NCI-H446 (cell line): ENCODE measurements around the gene FAM81B.

Source experiments
- DNase-seq, 2 experiments: peaks; one replicate each; lab custom pipeline; 2025; lab: John Stamatoyannopoulos, UW

FAM81B gene

GRCh38 chr5:95401626-95402025 is 10.5 kb downstream of the FAM81B start:
- no peak for DNase-seq

- no peak for DNase-seq
Observed at GRCh38 chr5:95403996-95404395, 12.8 kb downstream of the FAM81B start.

GRCh38 chr5:95406426-95407090 is 15.4 kb downstream of the FAM81B start:
- DNase-seq = peak in 1 of 2 experiments; percentile 31

DNA sequence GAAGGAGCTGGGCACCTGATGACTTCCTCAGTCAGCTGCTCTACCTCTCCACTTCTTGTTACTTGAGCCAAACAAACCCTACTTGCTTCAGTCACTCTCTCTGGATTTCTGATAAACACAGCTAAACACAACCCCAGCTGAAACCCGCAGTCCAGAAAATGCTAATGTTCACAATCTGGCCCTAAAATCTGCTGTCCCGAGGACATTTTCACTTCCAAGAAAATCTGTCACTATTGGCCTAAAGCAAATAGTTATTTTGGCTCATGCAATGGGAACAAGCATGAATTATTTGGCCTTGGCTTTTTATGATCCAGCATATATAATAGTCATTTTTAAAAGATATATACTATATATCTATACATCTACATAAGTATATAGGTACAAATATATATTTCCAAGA is 19.1 kb downstream of the FAM81B start:
- DNase-seq = peak; percentile 13 to 53

GRCh38 chr5:95411474-95411873 is 20.3 kb downstream of the FAM81B start:
- no peak for DNase-seq

DNA sequence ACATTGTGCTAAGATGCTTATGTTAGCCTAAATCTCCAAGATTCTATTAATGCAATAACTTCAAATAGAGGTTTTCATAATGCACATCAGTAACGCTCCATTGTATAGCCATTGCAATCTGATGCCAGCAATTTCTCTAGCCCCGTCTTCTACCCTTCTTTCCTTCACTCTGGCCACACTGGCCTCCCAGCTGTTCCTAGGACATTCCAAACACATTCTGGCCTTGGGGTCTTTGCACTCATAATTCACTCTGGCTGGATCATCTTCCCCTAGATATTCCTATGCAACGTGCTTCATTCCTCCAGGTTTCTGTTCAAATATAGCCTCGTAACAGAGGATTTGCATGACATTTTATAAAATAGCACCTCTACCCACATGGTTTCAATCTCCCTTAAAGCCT is 23.3 kb downstream of the FAM81B start:
- no peak for DNase-seq

GRCh38 chr5:95417971-95418370 is 26.8 kb downstream of the FAM81B start:
- DNase-seq = no peak

DNA sequence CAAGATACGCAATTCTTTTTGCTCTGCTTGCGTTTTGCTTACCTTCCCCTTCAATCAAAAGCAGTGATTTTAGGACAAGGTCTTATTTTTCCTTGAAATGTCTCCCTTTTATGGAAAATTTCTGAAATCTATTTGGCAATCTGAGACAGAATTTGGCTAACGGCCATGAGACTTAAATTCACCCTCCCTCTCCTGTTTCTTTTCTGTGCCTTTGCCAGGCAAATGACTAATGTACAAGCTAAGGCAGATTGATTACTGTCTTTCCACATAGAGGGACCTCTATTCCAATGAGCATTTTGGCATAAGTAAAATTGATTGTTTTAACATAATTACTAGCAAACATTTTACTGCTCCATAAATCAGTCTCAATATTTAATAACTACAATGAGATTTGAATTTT is 31.7 kb downstream of the FAM81B start:
- DNase-seq = peak; percentile 35 to 74

DNA sequence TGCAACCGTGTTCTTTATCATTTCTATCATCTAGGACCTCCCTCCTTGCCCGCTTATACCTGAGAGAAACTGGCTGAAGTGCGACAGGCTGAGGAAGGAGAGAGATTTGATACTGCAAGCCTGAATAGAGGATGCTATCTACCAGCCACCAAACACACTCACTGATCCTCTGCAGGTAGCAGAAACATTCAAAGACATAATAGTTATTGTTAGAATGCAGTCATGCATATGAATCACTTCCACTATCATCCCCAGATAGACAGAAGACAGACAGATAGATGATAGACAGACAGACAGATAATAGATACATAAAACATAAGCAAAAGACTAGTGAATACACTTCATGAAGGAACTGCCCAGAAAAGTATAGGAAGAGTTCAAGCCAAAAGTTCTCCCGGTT is 32.9 kb downstream of the FAM81B start:
- no peak for DNase-seq

- DNase-seq = no peak
Observed at GRCh38 chr5:95424526-95424925, 33.4 kb downstream of the FAM81B start.

DNA sequence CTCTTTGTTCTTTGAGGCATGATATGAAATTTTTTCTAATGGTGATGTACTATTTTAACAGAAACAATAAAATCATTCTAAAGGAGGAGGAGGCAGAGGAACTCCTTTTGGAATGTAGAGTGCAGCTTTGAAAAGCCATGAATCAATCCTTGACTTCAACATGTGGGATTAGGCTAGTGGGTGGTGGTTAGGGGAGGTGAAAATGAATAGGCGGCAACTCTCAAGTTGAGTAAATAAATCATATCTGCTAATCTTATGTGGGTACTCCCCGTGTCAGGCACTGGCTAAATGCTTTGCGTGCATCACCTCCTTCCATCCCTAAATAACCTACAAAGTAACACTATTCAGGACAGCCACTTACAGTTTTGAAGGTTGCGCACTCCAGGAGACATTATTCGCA is 35.1 kb downstream of the FAM81B start:
- DNase-seq = no peak

DNA sequence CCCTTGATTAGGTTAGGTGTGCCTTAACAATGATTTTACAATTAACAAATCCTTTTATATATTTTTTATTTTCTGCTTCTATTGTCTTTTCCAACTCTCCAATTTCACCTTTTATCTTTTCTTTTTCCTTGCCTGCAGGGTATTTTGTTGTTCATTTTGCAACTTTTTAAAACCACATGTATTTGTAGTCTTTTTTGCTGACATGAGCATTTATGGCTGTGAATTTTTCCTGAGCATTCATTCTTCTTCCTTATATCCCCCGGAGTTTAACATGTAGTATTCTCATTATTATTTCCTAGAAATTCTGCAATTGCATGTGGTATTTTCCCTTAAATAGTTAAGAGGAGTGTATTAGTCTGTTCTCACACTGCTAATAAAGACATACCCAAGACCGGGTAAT is 41.6 kb downstream of the FAM81B start:
- no peak for DNase-seq

DNA sequence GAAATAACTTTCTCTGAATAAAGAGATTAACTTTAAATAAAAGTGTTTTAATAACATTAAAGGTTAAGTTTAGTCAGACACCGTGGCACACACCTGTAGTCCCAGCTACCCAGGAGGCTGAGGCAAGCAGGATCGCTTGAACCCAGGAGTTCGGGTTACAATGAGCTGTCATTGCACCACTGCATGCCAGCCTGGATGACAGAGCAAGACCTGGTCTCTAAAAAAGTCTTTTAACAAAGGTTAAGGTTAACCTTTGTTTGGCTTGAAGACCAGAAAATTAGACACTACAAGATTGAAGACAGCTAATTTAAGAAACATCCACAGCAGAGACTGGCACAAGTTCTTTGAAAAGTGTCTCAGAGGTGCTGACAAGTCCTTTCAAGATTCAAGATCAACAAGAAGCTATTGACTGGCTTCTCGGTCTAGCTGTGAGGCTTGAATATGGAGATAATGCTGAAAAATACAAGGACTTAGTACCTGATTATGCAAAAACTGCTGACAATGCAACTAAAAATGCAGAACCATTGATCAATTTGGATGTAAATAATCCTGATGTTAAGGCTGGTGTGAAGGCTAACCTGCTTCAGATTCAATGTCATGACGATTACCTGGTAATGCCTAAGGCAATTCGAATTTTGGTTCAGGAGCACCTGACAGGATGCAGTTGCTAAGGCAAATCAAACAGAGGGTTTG is 48.8 kb downstream of the FAM81B start:
- DNase-seq = no peak

GRCh38 chr5:95440825-95441224 is 49.7 kb downstream of the FAM81B start:
- no peak for DNase-seq

DNA sequence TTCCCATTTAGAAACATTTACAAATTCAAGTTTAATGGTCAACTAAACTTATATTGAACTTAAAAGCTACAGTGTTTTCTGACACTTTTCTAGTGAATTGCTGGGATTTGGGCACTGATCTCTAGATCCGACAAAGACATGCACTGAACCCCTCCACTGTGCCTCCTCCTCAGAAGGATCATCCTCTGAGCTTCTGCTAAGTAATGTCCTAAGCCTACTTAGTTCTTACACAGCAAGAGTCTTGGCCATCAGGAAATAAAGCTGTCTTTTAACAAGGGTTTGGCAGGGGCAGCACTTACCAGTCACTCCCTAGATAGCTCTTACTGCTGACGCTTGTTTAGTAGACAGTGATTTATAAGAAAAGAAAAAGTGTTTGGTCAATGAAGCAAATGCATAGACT is 50.5 kb downstream of the FAM81B start:
- no peak for DNase-seq

DNA sequence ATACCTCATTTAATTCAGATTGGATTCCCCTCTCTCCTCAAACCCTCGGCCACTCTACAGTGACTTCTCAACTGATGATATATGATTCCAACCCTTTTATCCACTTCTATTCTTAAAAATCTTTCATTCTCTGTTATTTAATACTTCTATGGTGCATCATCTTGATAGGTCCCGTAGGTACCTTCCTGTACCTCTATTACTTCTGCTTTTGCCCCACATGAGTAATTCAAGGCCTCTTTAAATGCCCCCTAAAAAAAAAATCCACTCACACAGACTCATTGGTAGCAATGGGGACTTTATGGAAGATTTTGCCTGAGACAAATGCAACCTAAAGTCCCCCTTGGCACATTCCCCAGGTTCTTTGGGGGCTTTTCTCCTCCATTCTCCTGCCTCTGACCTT is 54.3 kb downstream of the FAM81B start:
- no peak for DNase-seq

DNA sequence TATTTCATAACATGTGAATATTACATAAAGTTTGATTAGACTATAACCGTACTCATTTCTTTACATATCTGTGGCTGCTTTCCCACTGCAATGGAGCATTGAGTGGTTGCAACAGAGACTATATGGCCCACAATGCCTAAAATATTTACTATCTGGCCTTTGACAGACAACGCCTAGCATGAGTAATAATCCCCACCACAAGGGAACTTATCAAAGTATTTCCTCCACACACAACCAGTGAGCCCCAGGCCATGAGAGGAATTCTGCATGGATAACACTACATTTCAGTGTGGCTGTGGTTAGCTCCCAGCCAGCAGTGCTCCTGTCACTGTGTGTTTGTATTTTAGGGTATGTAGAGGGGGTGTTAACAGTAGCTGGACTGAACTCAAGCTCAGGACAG is 54.8 kb downstream of the FAM81B start:
- DNase-seq = no peak

DNA sequence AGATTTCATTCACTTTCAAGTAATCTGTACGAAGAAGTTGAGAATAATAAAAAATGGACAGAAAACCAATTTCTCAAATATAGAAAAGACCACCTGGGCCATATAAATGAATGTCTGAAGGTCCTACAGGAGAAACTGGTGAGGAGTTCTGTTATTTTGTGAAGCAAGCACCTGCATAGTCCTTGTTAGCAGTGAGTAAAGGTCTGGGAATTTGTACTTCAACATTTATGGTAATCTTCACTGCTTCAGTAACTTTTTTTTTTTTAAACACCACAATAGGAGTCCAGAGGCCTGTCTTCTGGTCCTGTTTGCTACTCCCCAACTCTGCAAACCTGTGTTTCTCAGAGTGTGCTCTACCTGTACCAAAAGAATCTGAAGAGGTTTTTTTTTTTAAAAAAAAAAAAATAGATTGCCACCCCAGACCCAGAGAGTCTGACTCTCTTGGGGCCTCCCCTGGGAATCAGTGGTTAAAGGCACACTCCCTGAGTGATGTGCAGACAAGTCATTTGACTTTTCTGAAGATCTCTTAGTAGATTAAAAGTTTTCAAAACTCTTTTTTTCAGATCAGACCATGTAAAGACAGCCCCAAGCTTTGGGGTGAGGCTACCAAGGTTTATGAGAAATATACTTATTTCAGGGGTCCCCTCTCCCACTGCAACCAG is 55.5 kb downstream of the FAM81B start:
- DNase-seq = no peak

DNA sequence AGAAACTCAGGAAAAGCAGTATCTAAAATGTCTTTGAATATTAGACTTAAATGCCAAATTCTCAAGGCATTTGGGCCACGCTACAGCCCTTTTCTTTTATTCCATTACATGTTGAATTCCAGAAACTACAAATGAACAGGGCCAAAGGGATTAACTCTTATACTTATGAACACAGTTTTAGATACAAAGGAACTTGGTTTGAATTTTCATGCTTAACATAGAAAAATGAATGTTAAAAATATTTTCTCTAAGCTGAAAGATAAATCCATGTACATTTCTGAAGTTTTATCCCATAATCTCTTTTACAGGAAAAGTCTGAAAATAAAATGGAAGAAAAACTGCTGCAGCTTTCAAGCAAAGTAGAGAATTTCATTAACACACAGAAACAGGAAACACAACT is 56.8 kb downstream of the FAM81B start:
- no peak for DNase-seq

GRCh38 chr5:95448789-95449188 is 57.6 kb downstream of the FAM81B start:
- DNase-seq = no peak

GRCh38 chr5:95449460-95449859 is 58.3 kb downstream of the FAM81B start:
- DNase-seq = no peak

DNA sequence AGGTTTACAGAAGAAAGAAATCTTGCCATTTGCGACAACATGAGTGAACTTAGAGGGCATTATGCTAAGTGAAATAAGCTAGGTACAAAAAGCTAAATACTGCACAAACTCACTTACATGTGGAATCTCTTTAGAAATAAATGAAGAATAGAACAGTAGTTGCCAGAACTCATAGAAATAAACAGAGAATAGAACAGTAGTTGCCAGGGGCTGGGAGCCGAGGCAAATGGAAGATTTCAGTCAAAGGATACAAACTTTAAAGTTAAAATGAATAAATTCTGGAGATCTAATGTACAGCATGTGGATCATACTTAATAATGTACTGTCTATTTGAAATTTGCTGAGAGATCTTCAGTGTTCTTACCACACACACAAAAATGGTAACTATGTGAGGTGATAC is 63.4 kb downstream of the FAM81B start:
- DNase-seq = no peak

DNA sequence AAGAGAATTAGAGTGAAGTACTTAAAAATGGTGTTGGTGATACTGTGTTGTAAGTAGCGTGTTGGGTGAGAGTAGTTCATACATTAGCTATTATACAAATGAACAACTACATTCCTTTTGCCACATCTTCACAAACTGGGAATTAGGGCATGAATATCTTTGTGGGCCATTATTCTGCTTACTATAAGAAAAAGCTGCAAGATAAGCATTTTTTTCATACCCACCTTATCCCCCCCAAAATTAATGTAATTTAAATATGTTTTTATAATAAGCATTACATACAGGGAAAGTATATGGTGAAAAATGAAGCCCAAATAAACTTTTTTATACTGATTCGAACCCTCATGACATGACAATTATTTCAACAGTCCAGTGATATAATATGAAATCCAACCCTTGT is 69.5 kb downstream of the FAM81B start:
- DNase-seq = no peak
